ENCODE measurements around the gene HSPG2.
"Not testable (repeated sequence)": the region's sequence is repeated elsewhere in the genome, so short reads cannot be mapped to it uniquely, and the experiment has no call there.

Gene HSPG2

DNA sequence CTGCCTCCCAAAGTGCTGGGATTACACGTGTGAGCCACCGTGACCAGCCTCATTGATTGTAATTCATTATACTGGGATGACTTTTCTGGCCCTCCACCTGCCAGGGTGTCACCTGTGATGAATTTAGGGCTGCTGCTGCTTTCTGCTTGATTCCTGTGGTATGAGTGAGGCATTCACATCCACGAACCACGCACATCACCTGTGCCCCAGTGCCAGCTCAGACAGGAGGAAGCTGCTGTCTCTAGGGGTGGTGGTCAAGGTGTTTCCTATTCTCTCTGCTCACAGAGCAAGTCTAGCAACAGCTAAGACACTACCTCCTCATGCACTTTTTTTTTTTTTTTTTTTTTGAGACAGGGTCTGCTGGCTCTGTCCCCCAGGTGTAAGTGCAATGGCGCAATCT lies 137.4 kb downstream of the HSPG2 start:
- in situ Hi-C loops (cut with MboI; ENCODE audit: low sequenced_read_pairs, unreplicated experiment): no loop called here
- DNase-seq (ENCODE audit: low spot score): no peak
- no peak for TF ChIP-seq CTCF (IDR thresholded peaks at IDR 0.05; ENCODE audit: borderline replicate concordance, control extremely low read depth, extremely low read depth, insufficient read depth, missing control alignments)

DNA sequence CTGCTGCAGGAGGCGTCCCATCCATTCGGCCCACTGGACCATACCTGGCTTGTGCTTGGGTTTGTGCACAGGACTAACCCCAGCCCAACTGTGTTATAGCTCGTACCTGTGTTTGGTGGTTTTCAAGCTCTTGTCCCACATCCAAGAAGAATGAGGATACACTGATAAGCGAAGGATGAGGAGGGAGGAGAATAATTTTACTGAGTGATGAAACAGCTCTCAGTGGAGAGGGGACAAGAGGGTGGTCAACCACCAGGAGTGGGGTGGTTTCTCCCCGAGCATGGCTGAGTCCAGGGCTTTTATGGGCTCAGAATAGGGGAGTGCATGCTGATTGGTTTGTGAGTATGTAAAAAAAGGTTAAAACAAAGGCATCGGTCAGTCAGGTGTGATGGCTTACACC lies 142.0 kb downstream of the HSPG2 start:
- no peak for DNase-seq (ENCODE audit: low spot score)
- TF ChIP-seq CTCF (IDR thresholded peaks at IDR 0.05; ENCODE audit: borderline replicate concordance, control extremely low read depth, extremely low read depth, insufficient read depth, missing control alignments): no peak
- in situ Hi-C loops (cut with MboI; ENCODE audit: low sequenced_read_pairs, unreplicated experiment): no loop called here

- in situ Hi-C loops (cut with MboI; ENCODE audit: low sequenced_read_pairs, unreplicated experiment): no loop called here
- no peak for TF ChIP-seq CTCF (IDR thresholded peaks at IDR 0.05; ENCODE audit: borderline replicate concordance, control extremely low read depth, extremely low read depth, insufficient read depth, missing control alignments)
- DNase-seq (ENCODE audit: low spot score): no peak
Observed at GRCh38 chr1:21794656-21795055, 142.5 kb downstream of the HSPG2 start.

GRCh38 chr1:21793104-21793503 lies 144.0 kb downstream of the HSPG2 start:
- in situ Hi-C loops (cut with MboI; ENCODE audit: low sequenced_read_pairs, unreplicated experiment): no loop called here
- DNase-seq (ENCODE audit: low spot score): no peak
- no peak for TF ChIP-seq CTCF (IDR thresholded peaks at IDR 0.05; ENCODE audit: borderline replicate concordance, control extremely low read depth, extremely low read depth, insufficient read depth, missing control alignments)

GRCh38 chr1:21786640-21787039 lies 150.5 kb downstream of the HSPG2 start:
- in situ Hi-C loops (cut with MboI; ENCODE audit: low sequenced_read_pairs, unreplicated experiment): no loop called here
- TF ChIP-seq CTCF (IDR thresholded peaks at IDR 0.05; ENCODE audit: borderline replicate concordance, control extremely low read depth, extremely low read depth, insufficient read depth, missing control alignments): no peak
- DNase-seq (ENCODE audit: low spot score): no peak

GRCh38 chr1:21785764-21786163 lies 151.3 kb downstream of the HSPG2 start:
- in situ Hi-C loops (cut with MboI; ENCODE audit: low sequenced_read_pairs, unreplicated experiment); DNase-seq (ENCODE audit: low spot score): not testable (repeated sequence)

DNA sequence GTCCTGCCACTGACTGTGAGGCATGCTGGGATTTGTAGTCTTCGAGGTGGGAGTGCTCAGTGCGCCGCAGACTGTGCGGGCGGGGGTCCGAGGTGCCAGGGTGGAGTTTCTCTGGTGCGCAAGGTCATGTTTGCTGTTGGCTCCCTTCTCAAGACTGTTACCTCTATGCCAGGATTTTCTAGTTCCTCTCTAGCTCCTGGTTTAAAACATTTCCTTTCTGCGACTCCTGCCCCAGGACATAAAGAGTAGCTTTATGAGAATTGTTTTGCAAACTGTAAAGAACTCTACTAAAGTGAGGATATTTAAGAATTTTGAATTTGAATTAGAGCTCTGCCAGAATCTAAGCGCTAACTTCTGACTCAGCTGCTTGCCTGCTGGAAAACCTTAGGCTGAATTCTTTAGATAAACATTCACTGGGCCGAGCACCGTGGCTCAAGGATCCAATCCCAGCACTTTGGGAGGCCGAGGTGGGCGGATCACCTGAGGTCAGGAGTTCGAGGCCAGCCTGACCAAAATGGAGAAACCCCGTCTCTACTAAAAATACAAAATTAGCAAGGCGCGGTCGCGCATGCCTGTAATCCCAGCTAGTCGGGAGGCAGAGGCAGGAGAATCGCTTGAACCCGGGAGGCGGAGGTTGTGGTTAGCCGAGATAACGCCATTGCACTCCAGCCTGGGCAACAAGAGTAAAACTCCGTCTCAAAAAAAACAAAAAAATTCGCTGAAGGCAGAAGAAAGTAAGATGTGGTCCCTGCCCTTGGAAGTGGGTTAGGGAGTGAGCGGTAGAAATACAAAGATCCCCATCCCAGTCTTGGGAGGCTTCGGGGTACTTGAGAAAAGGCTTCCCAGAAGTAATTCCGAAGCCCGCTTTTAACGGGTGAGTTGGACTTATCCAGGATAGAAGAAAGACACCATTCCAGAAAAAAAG lies 153.2 kb downstream of the HSPG2 start:
- TF ChIP-seq CTCF (IDR thresholded peaks at IDR 0.05; ENCODE audit: borderline replicate concordance, control extremely low read depth, extremely low read depth, insufficient read depth, missing control alignments): no peak
- in situ Hi-C loops (cut with MboI; ENCODE audit: low sequenced_read_pairs, unreplicated experiment): no loop called here
- peak; percentile 90 for DNase-seq (ENCODE audit: low spot score)
